A673 (cell line): Measurements from ENCODE around the gene POLR2J. TPM values are rescaled to one million over a fixed set of nuclear protein-coding genes. Genes with fewer than 3 reads are reported as not detected.

Experiments used
- BruUV-seq: library from RNA; stranded (reverse); fragments of 400-500 nt; replicated peaks from 2 replicates; lab custom pipeline; 2021; lab: Mats Ljungman, UMichigan
- CTCF ChIA-PET: fragments of 300-600 bp; sonication (Branson Sonifier 250); formaldehyde crosslinking; loops from one replicate; lab custom pipeline; 2022; ENCODE audit warnings: antibody characterized with exemption; lab: Charles Lee
- POLR2A ChIA-PET: fragments of 300-600 bp; sonication (Branson Sonifier 250); formaldehyde crosslinking; loops from one replicate; lab custom pipeline; 2022; ENCODE audit warnings: antibody characterized with exemption; ENCODE audit not compliant: low non-redundant PET; lab: Charles Lee
- DNase-seq: peaks from one replicate; pipeline ENCODE4 v3.0.0-alpha.2; 2015; ENCODE audit warnings: low spot score
- H3K27ac ChIP-seq: fragments of 200-600 bp; sonication (generic); 2 replicates; pipeline ENCODE4 v1.5.1; 2016; ENCODE audit warnings: mixed run types, low read depth, mild to moderate bottlenecking, mixed read lengths, antibody characterized with exemption, low read length; ENCODE audit not compliant: poor library complexity, severe bottlenecking
- H3K27me3 ChIP-seq: fragments of 200-600 bp; sonication (generic); replicated peaks from 2 replicates; pipeline ENCODE4 v1.6.1; 2017; ENCODE audit warnings: mixed run types, low read depth, mild to moderate bottlenecking, mixed read lengths, antibody characterized with exemption, low read length; ENCODE audit not compliant: insufficient read depth, poor library complexity
- H3K36me3 ChIP-seq: fragments of 200-600 bp; sonication (generic); 2 replicates; pipeline ENCODE4 v1.6.1; 2016; ENCODE audit warnings: mixed run types, mild to moderate bottlenecking, mixed read lengths, antibody characterized with exemption, low read length; ENCODE audit not compliant: insufficient read depth, poor library complexity, severe bottlenecking
- H3K4me1 ChIP-seq: fragments of 200-600 bp; sonication (generic); 2 replicates; pipeline ENCODE4 v1.6.1; 2017; ENCODE audit warnings: mixed run types, mild to moderate bottlenecking, mixed read lengths, antibody characterized with exemption, low read length; ENCODE audit not compliant: insufficient read depth, poor library complexity, severe bottlenecking
- H3K4me3 ChIP-seq: fragments of 200-600 bp; sonication (generic); 2 replicates; pipeline ENCODE4 v1.5.1; 2016; ENCODE audit warnings: low read depth, mixed run types, mild to moderate bottlenecking, mixed read lengths, low read length; ENCODE audit not compliant: poor library complexity, severe bottlenecking
- H3K9me3 ChIP-seq: fragments of 200-600 bp; sonication (generic); 2 replicates; pipeline ENCODE4 v1.6.1; 2016; ENCODE audit warnings: mixed run types, low read depth, mild to moderate bottlenecking, mixed read lengths, antibody characterized with exemption, low read length; ENCODE audit not compliant: poor library complexity, severe bottlenecking
- EZH2 ChIP-seq: fragments of 200-600 bp; sonication (generic); IDR thresholded peaks from 2 replicates; pipeline ENCODE4 v1.6.1; 2017; ENCODE audit warnings: borderline replicate concordance, low read depth, mild to moderate bottlenecking, mixed read lengths, antibody characterized with exemption, low read length; ENCODE audit not compliant: poor library complexity, severe bottlenecking
- intact Hi-C: fragments of 100-400 bp; cut with micrococcal nuclease; formaldehyde crosslinking; loops from one replicate; pipeline ENCODE4 v1.10.0; 2022; ENCODE audit not compliant: unreplicated experiment
- total RNA-seq: library from RNA; stranded (reverse); gene quantifications from 2 replicates; pipeline ENCODE4 v1.2.3, GENCODE V29; 2021
- TF ChIP-seq, protein P1 (sequence below): fragments of 300-800, 200-600 bp; sonication (generic); conservative IDR thresholded peaks from 2 replicates; pipeline ENCODE4 v1.5.1; 2017; ENCODE audit warnings: low read depth, mild to moderate bottlenecking, antibody characterized with exemption, low read length, moderate library complexity, mixed read lengths

Gene POLR2J
- total RNA-seq, 1 experiment from 2014 or later = 52.2 TPM

DNA sequence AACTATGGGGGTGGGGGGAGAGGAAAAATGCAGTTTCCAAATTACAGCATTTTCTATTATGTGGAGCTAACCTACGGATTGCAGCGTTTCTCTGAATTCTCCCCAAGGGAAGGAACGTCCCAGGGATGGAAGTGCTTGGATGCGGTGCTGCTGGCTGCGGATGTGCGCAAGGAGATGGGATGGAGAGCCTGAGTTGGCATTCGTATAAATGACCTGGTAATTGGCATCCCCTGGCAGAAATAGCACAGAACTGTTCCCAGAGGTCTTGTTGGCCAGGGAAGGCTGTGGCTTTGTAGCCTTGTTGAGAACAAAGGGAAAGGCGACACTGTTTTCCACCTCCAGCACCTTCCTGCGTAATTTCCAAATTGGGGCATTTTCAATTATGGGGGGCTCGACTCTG lies 42.6 kb downstream of the POLR2J start:
- H3K9me3 ChIP-seq = no peaks in the 10 kb centered on the region
- ChIA-PET CTCF (no interaction called here), POLR2A (interaction anchor here (0.6 kb wide), 1 partner anchor 616 kb away, joined by 3 read pairs; no protein-coding TSS in a partner anchor)
- intact Hi-C loops = no loop called here
- H3K4me1 ChIP-seq = peaks cover 30% of the 10 kb centered on the region
- no peak for TF ChIP-seq EZH2
- TF ChIP-seq, protein P1, sequence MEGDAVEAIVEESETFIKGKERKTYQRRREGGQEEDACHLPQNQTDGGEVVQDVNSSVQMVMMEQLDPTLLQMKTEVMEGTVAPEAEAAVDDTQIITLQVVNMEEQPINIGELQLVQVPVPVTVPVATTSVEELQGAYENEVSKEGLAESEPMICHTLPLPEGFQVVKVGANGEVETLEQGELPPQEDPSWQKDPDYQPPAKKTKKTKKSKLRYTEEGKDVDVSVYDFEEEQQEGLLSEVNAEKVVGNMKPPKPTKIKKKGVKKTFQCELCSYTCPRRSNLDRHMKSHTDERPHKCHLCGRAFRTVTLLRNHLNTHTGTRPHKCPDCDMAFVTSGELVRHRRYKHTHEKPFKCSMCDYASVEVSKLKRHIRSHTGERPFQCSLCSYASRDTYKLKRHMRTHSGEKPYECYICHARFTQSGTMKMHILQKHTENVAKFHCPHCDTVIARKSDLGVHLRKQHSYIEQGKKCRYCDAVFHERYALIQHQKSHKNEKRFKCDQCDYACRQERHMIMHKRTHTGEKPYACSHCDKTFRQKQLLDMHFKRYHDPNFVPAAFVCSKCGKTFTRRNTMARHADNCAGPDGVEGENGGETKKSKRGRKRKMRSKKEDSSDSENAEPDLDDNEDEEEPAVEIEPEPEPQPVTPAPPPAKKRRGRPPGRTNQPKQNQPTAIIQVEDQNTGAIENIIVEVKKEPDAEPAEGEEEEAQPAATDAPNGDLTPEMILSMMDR = no peak
- H3K4me3 ChIP-seq = no peak overlapping the region
- BruUV-seq = TSS peak; percentile 21
- H3K36me3 ChIP-seq = no peaks in the 10 kb centered on the region
- no peak overlapping the region for H3K27ac ChIP-seq
- H3K27me3 ChIP-seq = no peaks in the 10 kb centered on the region
- no peak for DNase-seq

DNA sequence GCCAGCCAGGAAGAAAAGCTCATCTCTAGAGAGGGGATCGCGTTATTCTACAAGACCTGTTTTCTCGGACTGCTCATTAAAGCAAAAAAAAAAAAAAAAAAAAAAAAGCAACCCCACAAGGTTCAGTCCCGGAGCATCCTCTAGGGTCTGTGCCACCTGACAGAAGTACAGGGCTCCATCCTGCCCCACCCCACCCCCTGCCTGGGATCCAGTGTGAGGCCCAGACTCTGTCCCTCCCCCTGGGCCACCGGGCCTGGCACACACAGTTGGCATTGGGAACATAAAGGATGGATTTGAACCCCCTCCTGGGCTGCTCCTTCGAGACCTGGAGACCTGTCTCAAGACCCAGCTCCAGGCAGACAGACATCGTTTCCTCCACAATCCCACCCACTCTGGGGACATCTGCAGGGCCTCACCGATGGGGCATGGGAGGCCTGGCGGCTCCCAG lies 44.7 kb downstream of the POLR2J start:
- Histone ChIP-seq H3K27me3 (no peaks in the 10 kb centered on the region), H3K9me3 (no peaks in the 10 kb centered on the region), H3K4me3 (peak overlapping the region; percentile 85), H3K4me1 (peaks cover 33% of the 10 kb centered on the region), H3K27ac (peak overlapping the region; percentile 62), H3K36me3 (no peaks in the 10 kb centered on the region)
- DNase-seq = no peak
- ChIA-PET CTCF (interaction anchor here (0.6 kb wide), 1 partner anchor 154 kb away, joined by 5 read pairs; no protein-coding TSS in a partner anchor), POLR2A (no interaction called here)
- TSS peak; percentile 48 for BruUV-seq
- no peak for TF ChIP-seq EZH2
- TF ChIP-seq, protein P1 = no peak
- intact Hi-C loops = no loop called here

DNA sequence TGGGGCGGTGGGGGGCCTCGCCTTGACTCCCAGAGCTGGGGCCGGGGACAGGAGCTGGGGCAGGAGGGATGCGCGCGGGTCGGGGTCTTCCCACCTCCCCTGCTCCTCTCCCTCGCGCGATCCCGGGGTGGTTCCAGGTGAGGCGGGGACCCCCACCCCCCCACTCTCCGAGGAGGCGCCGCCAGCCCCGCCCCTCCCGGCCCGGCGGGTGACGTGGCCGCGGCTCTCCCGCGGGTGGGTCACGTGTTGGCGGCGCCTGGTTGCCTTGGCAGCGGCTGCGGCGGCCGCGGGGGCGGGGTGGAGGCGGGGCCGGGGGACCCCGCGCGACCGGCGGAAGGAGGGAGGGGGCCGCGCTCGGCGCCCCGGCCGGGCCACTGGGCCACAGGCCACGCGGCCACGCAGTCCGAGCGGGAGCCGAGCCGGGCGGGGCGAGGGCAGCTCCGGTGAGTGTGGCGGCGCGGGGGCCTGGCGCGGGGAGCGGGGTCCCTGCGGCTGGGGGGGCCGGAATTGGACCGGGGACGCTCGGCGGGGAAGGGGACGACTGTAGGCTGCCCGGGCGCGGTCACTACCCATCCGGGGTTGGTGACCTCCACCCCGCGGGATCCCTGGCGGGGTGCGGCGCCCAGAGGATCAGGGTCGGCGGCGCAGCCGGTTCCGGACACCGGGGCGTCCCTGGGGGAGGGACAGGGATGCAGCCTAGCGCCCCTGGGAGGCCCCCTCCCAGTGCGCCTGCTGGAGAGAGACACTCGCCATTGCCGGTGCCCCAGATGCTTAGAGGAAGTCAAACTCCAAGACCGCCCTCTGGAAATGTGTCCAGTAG lies 45.3 kb downstream of the POLR2J start, which contains the start of gene ORAI2:
TSS of gene ORAI2 (plus strand) at position 357 of the 820 bp plus-strand sequence. CDS start 5,382 bp downstream, outside the sequence.
- ChIA-PET POLR2A (interaction anchor here (0.7 kb wide), 1 partner anchor 33 kb away, joined by 3 read pairs; no protein-coding TSS in a partner anchor), CTCF (interaction anchor here (0.6 kb wide), 1 partner anchor 154 kb away, joined by 5 read pairs; no protein-coding TSS in a partner anchor)
- DNase-seq = peak; percentile 83

More for the DNA sequence above, 45.3 kb downstream of the POLR2J start, which contains the start of gene ORAI2:
- intact Hi-C loops = no loop called here
- H3K9me3 ChIP-seq = no peaks in the 10 kb centered on the region
- H3K36me3 ChIP-seq = no peaks in the 10 kb centered on the region
- peaks cover 33% of the 10 kb centered on the region for H3K4me1 ChIP-seq
- TF ChIP-seq EZH2 = no peak
- TF ChIP-seq, protein P1 = no peak
- peak within 1 kb of the TSS; percentile 65 for H3K27ac ChIP-seq
- no TSS peak for BruUV-seq
- H3K27me3 ChIP-seq = no peaks in the 10 kb centered on the region
- H3K4me3 ChIP-seq = peak within 1 kb of the TSS; percentile 85
